Fibroblast of skin of back (primary cell): ENCODE measurements around the gene IL23A.
"Not testable (repeated sequence)": the region's sequence is repeated elsewhere in the genome, so short reads cannot be mapped to it uniquely, and the experiment has no call there.

Experiments
- DNase-seq: peaks from one replicate; pipeline ENCODE4 v3.0.0-alpha.2; 2013

The IL23A gene

DNA sequence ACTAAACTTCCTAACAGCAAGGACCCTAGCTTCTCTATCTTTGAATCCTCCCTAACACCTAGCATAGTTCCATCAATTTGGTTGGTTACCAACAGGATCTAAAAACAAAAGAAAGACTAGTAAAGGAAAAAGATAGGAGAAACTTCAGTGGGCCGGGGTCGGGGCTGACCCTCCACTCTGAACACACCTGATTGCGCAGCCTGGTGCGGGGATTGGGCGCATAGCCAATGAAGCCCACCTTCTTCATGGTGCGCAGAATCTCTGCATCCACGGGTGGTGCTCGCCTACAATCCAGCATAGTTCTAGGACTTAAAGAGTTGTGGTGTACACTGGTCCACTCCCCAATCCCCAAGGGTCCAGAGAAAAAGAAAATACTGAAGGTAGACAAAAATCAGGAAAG lies 12.6 kb upstream of the IL23A start:
- DNase-seq = no peak

DNA sequence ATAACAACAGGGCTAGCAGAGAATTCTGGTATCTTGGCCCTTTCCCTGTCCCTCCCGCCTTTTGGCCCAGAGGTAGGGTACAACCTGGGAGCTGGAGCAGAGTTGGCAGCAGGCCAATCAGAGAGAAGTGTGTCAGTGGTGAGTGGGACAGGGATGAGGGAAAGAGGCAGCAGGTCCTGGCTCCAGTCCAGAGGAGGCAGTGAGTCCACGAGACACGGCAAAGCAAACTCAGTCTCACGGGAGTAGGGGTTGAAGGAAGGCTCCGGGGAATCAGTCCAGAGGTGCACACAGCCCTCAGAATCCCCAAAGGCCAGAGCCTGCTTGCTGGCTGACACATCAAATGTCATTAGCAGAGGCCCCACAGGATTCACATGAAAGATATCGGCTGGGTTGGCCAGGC lies 12.2 kb upstream of the IL23A start:
- no peak for DNase-seq

DNA sequence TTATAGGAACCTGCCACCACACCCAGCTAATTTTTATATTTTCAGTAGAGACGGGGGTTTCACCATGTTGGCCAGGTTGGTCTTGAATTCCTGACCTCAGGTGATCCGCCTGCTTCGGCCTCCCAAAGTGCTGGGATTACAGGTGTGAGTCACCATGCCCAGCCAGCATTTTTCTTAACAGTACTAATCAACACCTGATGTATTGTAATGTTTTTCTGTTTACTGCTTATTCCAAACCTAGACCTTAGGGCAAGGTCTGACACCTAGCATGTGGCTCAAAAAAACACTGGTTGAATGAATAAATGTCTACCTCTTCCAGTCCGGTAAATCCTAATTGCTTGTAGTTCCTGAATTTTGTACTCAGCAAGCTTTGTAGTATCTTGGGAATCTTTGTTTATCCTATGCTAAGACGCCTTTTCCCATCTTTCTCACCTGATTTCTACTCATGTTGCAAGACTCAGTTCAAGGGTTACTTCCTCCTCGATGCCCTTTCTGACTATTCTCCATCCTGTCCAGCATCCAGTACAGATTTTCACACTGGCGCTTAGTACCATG lies 7.7 kb upstream of the IL23A start:
- DNase-seq = no peak

DNA sequence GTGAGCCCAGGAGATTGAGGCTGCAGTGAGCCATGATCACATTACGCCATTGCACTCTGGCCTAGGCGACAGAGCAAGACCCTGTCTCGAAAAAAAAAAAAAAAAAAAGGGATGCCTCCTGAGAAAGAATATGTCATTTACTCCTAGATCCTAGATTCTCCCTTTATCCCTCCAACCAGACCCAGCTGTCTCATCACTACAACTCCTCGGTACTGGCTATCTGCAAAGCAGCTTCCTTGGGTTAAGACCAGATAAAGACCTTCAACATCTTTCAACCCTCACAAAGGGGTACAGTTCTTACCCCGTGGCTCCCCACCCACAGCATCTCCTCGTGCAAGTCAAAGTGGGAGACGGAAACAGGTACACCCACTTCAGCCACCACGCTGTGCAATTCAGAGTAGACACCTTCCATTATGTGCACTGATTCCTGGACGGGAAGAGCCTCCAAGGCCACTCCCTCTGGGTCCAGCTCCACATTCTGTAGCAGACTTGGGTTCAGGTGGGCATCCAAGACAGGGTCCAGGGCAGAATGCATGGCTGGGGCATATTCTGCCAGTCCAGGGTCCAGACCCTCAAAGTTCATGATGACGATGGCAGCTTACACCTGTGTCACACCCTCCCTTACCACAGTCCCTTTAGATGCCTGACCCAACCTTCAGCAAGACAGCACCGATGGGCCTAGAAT lies 6.0 kb upstream of the IL23A start:
- no peak for DNase-seq

DNA sequence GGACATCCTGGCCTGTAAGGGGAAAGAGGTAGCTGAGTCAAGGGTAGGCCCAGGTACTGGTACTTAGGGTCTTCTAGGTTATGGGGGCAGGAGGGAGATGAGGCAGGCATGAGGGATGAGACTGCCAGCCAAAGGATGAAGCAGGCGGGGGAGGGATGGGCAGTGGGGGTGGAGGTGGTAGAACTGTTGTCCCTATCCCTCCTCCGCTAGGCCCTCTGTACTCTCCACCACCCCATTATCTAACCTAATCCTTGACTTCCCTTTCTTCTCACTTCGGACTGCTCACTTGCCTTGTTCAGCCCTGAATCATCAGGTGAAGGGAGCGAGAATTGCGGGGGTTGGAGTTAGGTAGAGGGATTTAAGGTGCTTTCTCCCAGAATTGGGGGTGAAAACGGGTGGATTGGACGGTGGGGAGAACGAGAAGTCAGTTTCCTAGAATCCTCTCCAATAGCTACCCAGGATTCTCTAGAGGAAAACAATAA lies 5.4 kb upstream of the IL23A start:
- DNase-seq = no peak

DNA sequence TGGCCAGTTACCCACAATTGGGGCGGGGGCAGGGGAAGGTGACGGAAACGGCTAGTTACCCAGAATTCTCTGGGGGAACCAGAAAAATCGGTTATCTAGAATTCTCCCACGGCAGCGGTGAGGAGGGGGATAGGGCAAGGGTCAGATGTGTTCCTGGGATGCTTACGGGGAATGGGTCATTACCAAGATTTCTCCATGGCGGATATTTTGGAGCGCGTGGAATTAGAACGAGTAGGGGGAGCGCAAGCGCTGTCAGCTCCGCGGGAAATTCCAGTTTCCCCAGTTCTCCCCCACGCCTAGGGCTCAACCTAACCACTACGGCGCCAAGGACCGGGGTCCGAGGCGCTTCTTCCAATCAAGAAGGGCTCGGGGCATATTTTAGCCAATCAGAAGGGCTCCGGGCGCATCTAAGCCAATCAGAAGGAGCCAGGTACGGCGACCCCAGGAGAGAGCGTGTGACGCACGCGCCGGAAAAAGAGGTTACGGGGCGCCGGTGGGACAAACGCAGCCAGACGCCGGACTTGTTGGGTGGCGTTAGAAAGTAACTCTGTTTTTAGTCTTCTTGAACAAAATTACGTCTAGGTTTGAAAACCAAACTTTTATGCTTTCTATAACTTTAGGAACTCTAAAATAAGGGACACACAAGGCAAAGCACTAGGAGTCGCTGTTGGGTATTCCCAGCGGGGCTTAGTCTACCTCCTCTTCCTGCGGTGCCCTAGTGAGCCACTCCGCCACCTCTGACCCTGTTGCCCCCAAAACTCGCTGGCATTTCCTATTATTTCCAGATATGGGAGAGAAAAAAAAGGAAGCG lies 4.8 kb upstream of the IL23A start, which contains the start of gene PAN2:
Gene PAN2, minus strand, starts transcription at position 322 of the 811 bp plus-strand sequence. CDS start 906 bp downstream, outside the sequence.
- peak; percentile 98 for DNase-seq

DNA sequence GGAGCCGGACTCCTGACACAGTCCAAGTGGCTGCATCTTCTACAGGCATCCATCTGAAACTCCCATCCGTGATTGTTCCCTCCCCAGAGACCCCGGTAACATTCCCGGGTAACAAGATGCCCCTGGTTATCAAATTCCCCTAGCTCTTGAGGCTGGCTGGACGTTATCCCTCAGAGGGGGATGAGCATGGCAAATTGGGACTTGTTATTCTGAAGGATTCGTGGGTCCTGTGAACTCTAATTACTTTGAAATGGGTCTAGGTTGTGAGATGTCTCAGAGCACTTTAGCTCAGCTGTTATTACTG lies 4.2 kb upstream of the IL23A start:
- no peak for DNase-seq

DNA sequence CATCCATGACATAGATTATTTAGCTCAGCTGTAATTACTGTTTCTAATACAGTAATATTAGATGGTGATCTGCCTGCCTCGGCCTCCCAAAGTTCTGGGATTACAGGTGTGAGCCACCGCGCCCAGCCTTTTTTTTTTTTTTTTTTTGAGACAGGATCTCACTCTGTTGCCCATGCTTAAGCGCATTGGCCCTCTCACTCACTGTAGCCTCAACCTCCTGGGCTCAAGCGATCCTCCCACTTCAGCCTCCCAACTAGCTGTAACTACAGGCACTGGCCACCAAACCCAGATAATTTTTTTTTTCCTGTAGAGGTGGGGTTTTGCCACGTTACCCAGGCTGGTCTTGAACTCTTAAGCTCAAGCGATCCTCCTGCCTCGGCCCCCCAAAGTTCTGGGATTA lies 3.2 kb upstream of the IL23A start:
- DNase-seq = not testable (repeated sequence)

DNA sequence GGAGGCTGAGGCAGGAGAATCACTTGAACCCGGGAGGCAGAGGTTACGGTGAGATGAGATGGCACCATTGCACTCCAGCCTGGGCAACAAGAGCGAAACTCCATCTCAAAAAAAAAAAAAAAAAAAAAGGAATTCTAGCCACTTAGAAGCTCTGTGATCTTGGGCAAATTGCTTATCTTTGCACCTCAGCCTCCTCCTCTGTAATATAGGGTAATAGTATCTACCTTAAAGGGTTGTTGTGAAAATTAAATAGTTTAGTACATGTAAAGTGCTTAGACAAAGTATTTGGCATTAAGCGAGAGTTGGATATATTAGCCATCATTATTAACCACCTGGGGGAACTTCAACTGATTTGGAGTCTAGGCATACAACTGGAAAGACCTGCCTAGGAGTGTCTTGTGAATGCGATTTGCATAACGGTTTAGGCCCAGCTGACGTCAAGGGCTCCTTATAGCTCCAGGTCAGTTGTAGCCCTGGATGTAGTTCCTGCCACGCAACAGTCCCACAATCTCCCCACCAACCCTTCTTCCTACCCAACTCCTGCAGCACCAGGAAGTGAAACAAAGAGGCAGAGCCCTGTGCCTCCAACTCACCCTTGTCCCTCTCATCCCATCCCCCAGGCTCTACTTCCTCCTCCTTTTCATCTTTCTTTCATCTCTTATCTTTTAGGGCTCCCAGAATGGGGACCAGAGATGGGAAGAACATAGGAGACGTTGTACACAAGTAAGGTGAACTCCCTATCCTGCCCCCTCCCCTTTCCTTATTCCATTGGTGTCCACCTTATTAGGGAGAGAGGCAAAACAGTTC lies 2.1 kb upstream of the IL23A start:
- no peak for DNase-seq

DNA sequence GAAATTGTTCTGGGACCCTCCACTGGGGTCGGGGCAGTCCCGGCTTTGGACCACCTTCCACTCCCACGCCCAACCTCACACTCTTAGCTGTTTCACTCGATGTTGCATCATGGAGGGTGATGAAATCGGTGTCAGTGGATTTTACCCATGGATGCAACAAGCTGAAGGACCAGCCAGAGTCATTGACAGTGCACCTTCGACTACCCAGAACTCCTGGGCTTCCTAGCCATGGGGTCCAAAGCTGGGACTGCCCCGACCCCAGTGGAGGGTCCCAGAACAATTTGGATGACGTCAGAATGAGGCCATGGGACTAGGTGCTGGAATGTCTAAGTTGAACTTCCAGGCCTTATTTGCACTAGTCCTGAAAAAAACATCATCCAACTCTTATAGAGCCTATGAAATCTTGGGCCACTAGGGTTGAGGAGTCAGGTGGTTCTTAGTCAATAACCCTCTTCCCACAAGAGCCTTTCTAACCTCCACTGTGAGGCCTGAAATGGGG lies 882 bp upstream of the IL23A start:
- no peak for DNase-seq

DNA sequence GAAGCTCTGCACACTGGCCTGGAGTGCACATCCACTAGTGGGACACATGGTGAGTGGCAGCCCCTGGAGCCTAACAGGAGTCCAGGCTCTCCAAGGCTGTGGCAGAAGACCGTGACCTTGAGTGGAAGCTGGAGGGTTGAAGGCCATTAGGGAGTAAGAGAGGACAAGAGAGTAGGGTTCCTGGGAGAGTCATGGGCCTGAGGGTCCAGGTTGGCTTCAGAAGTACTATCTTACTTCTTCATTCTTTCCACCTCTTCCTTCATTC lies 406 bp downstream of the IL23A start:
- DNase-seq = no peak

DNA sequence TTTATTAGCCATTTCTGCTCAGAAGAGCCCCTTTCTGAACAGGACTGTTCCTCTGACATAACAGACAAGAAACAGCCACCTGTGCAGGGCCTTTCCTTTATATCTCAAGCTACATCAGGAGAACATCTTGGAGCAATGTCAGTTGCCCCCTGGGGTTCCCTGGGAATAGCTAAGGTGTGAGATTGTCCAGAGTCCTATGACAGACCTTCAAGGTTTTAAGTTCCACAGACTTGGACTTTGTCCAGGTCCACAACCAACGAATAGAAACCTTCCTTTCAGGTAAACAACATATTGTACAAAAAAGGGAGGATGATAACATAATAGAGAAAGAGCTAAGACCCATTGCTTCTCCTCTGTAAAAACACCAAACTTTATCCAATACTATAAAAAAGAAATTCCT lies 2.9 kb downstream of the IL23A start:
- no peak for DNase-seq

DNA sequence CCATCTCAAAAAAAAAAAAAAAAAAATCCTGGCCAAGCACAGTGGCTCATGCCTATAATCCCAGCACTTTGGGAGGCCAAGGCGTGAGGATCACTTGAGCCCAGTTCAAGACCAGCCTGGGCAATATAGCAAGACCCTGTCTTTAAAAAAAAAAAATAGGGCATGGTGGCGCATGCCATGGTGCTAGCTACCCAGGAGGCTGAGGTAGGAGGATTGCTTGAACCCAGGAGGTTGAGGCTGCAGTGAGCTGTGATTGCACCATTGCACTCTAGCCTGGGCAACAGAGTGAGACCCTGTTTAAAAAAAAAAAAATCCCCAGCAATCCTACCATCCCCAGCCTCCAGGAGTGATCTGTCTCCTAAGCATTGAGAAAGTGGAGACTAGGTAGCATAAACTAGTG lies 3.6 kb downstream of the IL23A start:
- DNase-seq = not testable (repeated sequence)

DNA sequence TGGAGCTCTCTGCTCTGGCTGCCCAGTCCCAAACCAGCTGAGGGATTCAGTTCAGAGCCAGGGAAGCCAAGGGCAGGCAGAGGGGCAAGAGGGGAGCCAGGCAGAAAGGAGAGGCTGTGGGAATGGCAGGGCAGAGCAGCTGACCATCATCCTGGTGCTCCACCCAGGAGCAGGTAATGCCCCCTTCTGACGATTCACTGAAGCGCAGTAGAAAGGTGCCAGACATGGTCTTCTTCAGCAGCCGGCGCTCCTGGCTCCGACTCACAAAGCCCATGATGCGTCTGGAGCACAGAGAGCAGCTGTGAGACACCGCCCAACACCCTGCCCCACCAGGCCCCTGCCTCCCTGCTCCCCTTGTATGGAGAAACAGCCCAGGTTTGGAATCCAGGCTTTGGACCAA lies 8.0 kb downstream of the IL23A start:
- no peak for DNase-seq

DNA sequence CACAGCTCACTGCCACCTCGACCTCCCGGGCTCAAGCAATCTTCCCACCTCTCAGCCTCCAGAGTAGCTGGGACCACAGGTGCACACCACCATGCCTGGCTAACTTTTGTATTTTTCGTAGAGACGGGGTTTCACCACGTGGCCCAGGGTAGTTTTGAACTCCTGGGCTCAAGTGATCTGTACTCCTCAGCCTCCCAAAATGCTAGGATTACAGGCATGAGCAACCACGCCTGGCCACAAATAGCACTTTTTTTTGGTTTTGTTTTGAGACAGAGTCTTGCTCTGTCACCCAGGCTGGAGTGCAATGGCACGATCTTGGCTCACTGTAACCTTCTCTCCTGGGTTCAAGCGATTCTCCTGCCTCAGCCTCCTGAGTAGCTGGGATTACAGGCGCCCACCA lies 8.6 kb downstream of the IL23A start:
- not testable (repeated sequence) for DNase-seq

DNA sequence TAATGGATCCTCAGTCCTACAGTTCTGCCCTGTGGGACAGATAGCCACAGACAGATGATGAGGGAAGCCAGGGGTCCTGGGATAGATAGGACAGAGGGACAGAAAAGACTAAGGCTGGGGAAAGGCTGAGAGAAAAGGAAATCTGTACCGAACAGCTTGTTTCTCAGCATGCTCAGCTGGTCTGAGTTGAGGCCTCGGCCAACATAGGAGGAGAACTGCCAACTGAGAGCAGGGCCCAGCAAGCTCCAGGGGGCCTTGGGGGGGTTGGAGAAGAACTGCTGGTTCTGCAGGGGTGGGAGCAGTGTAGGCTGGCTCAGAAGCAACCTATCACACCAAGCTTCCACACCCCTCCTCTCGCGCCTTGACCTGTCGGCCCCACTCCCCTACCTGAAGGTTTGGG lies 10.1 kb downstream of the IL23A start:
- DNase-seq = no peak

DNA sequence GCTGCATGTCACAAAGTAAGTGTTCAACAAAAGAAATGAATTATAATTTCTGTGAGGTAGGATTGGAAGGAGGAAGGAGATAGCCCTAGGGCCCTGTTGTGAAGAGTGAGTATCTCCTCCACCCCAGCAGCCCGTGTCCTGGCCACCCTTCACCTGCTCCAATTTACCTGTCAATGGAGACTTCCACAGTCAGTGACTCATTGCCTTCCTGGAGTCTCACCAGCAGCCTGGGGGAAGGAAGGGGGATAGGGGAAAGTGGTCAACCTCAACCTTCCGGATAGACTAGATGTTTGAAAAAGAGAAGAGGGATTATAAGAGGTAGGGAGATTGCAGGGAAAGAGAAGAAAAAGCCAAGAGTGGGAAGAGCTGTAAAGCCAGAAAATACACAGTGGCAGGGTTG lies 12.0 kb downstream of the IL23A start:
- no peak for DNase-seq

DNA sequence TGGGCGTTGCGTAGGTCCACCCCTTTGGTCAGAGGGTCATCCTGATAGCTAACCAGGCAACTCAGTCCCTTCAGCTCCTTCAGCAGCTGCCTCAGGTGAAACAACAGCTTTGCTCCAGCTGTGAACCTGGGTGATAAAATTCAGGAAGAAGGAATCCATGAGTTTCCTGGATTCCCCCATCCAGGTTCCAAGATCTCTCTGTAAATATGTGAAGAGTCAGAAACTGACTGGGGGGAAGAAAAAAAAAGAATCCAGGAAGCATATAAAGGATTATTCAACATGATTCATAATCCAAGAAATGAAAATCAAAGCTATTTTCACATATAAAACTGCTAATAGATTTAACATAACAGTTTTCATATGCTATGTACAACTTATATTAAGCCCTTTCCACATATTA lies 12.6 kb downstream of the IL23A start:
- no peak for DNase-seq

DNA sequence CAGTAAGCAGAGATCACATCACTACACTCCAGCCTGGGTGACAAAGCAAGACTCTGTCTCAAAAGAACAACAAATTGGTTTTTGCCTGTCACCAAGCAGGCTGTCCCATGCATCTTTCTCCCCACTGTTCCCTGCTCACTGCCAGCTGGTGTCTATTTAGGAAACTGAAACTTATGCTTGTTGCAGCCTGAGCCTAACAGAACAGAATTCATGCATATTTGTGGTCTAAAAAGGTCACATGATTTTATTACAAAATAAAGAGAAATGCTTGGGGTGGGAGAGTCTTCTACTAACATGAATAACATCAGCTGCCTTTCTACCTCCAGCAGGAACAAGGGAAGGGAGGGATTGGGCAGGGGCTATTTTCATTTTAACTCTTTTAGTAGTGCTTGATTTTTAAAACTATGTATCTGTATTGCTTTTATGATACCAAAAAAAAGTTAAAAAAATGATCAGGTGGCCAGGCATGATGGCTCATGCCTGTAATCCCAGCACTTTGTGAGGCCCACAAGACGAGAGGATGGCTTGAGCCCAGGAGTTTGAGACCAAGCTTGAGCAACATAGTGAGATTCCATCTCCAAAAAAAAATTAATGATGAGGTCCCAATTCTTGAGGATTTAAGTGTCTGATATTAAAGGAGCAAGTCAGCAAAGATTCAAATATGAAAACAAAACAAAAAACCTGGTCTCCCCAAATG lies 20.3 kb downstream of the IL23A start:
- peak; percentile 90 for DNase-seq

DNA sequence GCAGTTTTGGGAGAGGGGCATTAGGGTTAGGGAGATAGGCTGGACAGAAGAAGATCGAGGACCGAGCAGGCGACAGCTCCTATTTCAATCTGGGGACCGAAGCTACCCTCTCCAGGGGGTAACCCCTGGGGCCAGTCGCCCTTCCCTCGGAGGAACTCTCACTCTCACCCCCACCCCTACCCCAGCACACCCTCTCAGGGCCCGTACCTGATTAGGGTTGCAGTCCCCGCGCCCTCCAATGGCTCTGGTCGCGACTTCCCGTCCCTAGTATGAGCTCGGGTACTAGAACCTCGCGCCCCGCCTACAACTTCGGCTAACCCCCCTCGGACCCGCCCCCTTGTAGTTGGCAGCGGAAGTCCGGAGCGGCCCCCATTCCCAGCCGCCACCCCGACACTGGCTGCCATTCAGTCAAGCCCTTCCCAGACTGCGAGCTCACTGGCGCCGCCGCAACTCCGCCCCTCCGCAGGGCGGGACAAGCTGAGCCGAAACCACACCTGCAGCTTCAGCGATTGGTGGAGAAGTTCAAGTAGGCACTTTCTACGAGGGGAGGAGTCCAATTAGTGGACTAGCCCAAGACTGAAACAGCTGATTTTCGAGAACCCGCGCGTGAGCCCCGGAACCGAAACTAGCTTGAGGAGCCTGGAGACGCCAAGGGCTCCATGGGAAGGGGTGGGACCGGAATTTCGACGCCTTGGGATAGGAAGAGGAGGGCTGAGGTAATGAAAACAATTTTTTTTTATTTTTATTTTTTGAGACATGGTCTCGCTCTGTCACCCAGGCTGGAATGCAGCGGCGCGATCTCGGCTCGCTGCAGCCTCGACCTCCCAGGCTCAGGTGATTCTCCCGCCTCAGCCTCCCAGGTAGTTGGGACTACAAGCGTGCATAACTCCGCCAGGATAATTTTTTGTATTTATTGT lies 21.4 kb downstream of the IL23A start, which contains the start of gene STAT2:
Gene STAT2, minus strand, starts transcription at position 257 of the 917 bp plus-strand sequence. CDS start 3,536 bp downstream, outside the sequence.
- peak; percentile 100 for DNase-seq

DNA sequence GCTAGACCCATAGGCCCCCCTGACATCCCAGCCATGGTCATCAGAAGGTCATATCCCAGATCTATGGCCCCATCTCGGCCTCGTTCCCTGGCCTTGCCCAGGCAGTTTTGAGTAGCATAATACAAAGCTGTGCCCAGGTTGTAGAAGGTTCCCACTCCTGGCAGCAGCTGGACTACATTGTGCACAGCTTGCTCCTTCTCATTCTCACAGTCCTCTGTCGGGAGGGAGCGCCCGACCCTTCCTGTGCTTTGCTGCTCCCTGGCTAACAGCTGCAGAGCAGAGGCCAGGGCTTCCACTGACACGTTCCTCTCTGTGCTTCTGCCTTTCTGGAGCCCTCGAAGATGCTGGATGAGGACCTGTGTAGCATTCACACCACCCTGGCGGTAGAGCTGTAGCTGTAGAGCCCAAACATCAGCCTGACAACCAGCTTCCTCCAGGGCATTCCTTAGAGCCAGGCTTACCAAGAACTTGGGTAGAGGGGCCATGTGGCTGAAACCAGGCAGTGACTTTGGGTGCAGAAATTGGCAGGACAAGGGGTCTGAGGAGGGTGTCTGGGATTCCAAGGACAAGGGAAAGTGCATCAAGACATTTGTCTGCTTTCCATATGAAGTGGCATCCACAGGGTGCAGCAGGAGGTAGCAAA lies 22.9 kb downstream of the IL23A start:
- DNase-seq = no peak
